ENCODE data around the gene IL17RD. TPM values are rescaled to one million over a fixed set of nuclear protein-coding genes. Genes with fewer than 3 reads are reported as not detected.

IL17RD gene
- total and polyA plus RNA-seq, 2 of the 4 experiments (the other 2 are of a cell fraction): 0.72 to 0.92 TPM

DNA sequence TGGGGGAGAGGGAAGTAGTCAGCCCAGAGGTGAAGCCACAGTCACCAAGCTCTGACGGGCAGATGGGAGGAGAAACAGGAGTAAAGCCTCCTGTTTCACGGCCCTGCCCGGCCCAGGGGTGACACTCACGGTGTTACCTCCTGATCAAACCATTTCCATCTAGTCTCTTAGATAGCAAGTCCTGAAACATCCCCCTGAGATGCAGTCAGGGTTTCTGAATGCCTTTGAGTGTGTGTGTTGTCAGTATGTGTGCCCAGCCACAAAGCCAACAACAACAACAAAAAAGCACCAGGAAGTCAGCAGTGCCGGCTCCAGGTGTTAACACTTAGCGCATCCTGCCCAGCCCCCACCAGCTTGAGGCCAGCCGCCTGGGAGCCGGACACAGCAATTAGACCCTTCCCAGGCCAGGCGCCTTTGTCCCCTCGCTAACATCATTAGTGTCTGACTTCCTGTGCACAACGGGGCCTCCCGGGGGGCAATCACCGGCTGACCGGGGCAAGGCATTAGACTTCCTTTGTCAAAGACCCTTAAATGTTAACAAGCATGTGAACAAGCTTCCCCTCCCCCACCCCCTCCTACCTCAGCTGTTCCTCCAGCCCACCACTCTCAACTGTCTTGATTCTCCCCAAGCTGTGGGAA lies 34.5 kb downstream of the IL17RD start:
- Histone ChIP-seq H3K4me1 (ENCODE audit: control insufficient read depth, insufficient read depth, low read length) (no peaks in the 10 kb centered on the region), H3K9me3 (ENCODE audit: control insufficient read depth, insufficient read depth, low read length) (no peaks in the 10 kb centered on the region), H4K5ac (ENCODE audit: low read depth, low read length) (no peak overlapping the region), H2AK9ac (replicated peaks; ENCODE audit: low read depth, low read length, poor library complexity) (no peak overlapping the region), H2BK5ac (ENCODE audit: low read depth, low read length, poor library complexity, severe bottlenecking) (no peak overlapping the region), H4K20me1 (ENCODE audit: insufficient read depth, low read length) (no peaks in the 10 kb centered on the region), H4K8ac (ENCODE audit: low read depth in 2 of 2, low read length in 2 of 2) (no peak overlapping the region), H3K18ac (ENCODE audit: low read depth, low read length) (no peak overlapping the region), H3K9ac (ENCODE audit: low read depth, low read length) (no peak overlapping the region), H3K23ac (ENCODE audit: low read depth, low read length) (no peak overlapping the region), H3K27ac (ENCODE audit: insufficient read depth, low read length) (no peak overlapping the region), H2AFZ (replicated peaks; ENCODE audit: low read length, poor library complexity) (no peak overlapping the region), H4K91ac (ENCODE audit: insufficient read depth, low read depth, low read length) (no peak overlapping the region), H2BK120ac (ENCODE audit: low read depth, low read length) (no peak overlapping the region), H3K4me2 (ENCODE audit: low read depth, low read length) (no peak overlapping the region), H3K14ac (replicated peaks; ENCODE audit: low read depth, low read length) (no peak overlapping the region), H2BK20ac (ENCODE audit: low read depth, low read length) (no peak overlapping the region), H3K4ac (ENCODE audit: low read depth, low read length) (no peak overlapping the region), H3K36me3 (ENCODE audit: control insufficient read depth, insufficient read depth, low read length) (no peaks in the 10 kb centered on the region), H3K79me1 (ENCODE audit: low read depth in 1 of 2, low read length in 2 of 2) (no peaks in the 10 kb centered on the region), H3K56ac (ENCODE audit: extremely low read depth, insufficient read depth, low read length) (no peak overlapping the region), H3K27me3 (ENCODE audit: control insufficient read depth, insufficient read depth, low read length) (peaks cover 9% of the 10 kb centered on the region), H3K4me3 (ENCODE audit: insufficient read depth, low read depth, low read length) (no peak overlapping the region), H3K9me1 (ENCODE audit: insufficient read depth, low read length) (no peaks in the 10 kb centered on the region), H2BK15ac (ENCODE audit: low read depth, low read length) (no peak overlapping the region), H2AK5ac (ENCODE audit: low read depth, low read length) (no peak overlapping the region)
- TF ChIP-seq FOS (IDR thresholded peaks at IDR 0.05; ENCODE audit: low read depth, low read length) (no peak), RFX5 (IDR thresholded peaks at IDR 0.05; ENCODE audit: low read depth, low read length) (no peak), POLR2A (IDR thresholded peaks at IDR 0.05; ENCODE audit: low read depth, low read length) (no peak), BHLHE40 (IDR thresholded peaks at IDR 0.05; ENCODE audit: low read depth, low read length) (no peak), ELK1 (IDR thresholded peaks at IDR 0.05; ENCODE audit: borderline replicate concordance, low read depth, low read length) (no peak), RAD21 (IDR thresholded peaks at IDR 0.05; ENCODE audit: low read length) (no peak), MAFK (IDR thresholded peaks at IDR 0.05; ENCODE audit: low read depth, low read length) (no peak), MAZ (IDR thresholded peaks at IDR 0.05; ENCODE audit: borderline replicate concordance, low read depth, low read length) (no peak), CEBPB (IDR thresholded peaks at IDR 0.05; ENCODE audit: low read depth, low read length) (no peak), USF2 (IDR thresholded peaks at IDR 0.05; ENCODE audit: low read depth, low read length) (no peak), RCOR1 (IDR thresholded peaks at IDR 0.05; ENCODE audit: insufficient replicate concordance, low read length) (no peak), NFE2L2 (IDR thresholded peaks at IDR 0.05; ENCODE audit: low read depth, low read length) (no peak), MXI1 (IDR thresholded peaks at IDR 0.05; ENCODE audit: borderline replicate concordance, low read depth, low read length) (no peak)
- TF ChIP-seq, protein P1, sequence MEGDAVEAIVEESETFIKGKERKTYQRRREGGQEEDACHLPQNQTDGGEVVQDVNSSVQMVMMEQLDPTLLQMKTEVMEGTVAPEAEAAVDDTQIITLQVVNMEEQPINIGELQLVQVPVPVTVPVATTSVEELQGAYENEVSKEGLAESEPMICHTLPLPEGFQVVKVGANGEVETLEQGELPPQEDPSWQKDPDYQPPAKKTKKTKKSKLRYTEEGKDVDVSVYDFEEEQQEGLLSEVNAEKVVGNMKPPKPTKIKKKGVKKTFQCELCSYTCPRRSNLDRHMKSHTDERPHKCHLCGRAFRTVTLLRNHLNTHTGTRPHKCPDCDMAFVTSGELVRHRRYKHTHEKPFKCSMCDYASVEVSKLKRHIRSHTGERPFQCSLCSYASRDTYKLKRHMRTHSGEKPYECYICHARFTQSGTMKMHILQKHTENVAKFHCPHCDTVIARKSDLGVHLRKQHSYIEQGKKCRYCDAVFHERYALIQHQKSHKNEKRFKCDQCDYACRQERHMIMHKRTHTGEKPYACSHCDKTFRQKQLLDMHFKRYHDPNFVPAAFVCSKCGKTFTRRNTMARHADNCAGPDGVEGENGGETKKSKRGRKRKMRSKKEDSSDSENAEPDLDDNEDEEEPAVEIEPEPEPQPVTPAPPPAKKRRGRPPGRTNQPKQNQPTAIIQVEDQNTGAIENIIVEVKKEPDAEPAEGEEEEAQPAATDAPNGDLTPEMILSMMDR (conservative IDR thresholded peaks at IDR 0.05; ENCODE audit: low read depth, low read length): no peak
- 55% methylated on average over 7 of the region's 14 CpGs; no CpG with 5 or more reads in 1 of the 2 experiments for WGBS, 2 experiments (ENCODE audit: extremely low coverage in 2 of 2, insufficient read length in 1 of 2)
- ChIA-PET POLR2A (ENCODE audit: unreplicated experiment) (no interaction called here), CTCF (no interaction called here)
- no peak for DNase-seq
- in situ Hi-C loops (cut with MboI; ENCODE audit: low sequenced_read_pairs) (no loop called here), intact Hi-C loops (cut with micrococcal nuclease) (no loop called here), dilution Hi-C loops (cut with HindIII; ENCODE audit: low sequenced_read_pairs, unreplicated experiment) (no loop called here)
- BruUV-seq (replicated peaks): no TSS peak
- ATAC-seq (ENCODE audit: low read depth): no peak
